ENCODE results near the gene KRTAP26-1.

The KRTAP26-1 gene

DNA sequence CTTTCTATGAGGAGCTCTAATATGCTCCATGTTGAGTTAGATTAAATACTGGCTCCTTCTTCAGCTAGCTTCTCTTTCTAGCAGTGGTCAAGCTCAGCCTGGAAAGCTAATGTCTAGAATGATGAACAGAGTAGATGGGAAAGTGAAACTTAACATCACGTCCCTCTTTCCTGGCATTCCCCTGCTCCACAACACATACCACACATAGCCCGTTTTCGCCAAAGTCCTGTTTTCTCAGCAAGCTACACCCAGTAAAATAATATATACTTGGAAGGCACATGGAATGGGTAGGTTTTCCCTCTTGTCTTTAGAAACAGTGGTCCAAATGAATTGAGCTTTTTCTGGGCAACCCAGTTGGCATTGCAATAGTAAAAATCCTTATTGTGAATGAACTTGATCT, 13.6 kb upstream of the KRTAP26-1 start:
- no peaks in the 10 kb centered on the region for H3K27me3 ChIP-seq (ENCODE audit: control insufficient read depth, insufficient read depth, low read length)
- no peaks in the 10 kb centered on the region for H3K36me3 ChIP-seq (ENCODE audit: control insufficient read depth, insufficient read depth, low read length)
- H3K4me3 ChIP-seq (ENCODE audit: low read length) = no peak overlapping the region
- no peaks in the 10 kb centered on the region for H3K4me1 ChIP-seq (ENCODE audit: control insufficient read depth, insufficient read depth, low read length)
- H3K9me3 ChIP-seq (ENCODE audit: control insufficient read depth, low read length) = no peaks in the 10 kb centered on the region
- no peak overlapping the region for H3K9ac ChIP-seq (ENCODE audit: low read length)

DNA sequence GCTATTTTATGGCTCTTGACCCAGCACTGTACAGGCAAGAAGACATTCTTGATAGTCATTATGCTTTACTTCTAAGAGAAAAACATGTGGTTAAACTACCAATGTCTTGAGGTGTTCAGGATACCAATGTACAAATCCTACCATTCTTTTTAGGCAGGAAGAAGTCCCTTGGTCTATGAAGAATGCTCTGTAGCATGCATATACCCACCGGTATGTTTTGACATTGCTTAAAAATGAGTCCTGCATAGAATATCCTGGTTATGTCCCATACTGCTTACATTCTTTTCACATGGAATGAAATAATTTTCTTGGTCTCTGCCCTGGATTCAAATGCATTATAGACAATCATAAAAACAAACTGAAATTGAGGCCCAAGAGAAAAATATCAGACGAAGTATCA, 12.6 kb upstream of the KRTAP26-1 start:
- no peaks in the 10 kb centered on the region for H3K9me3 ChIP-seq (ENCODE audit: control insufficient read depth, low read length)
- H3K36me3 ChIP-seq (ENCODE audit: control insufficient read depth, insufficient read depth, low read length) = no peaks in the 10 kb centered on the region
- H3K9ac ChIP-seq (ENCODE audit: low read length) = no peak overlapping the region
- no peaks in the 10 kb centered on the region for H3K27me3 ChIP-seq (ENCODE audit: control insufficient read depth, insufficient read depth, low read length)
- no peaks in the 10 kb centered on the region for H3K4me1 ChIP-seq (ENCODE audit: control insufficient read depth, insufficient read depth, low read length)
- H3K4me3 ChIP-seq (ENCODE audit: low read length) = no peak overlapping the region

DNA sequence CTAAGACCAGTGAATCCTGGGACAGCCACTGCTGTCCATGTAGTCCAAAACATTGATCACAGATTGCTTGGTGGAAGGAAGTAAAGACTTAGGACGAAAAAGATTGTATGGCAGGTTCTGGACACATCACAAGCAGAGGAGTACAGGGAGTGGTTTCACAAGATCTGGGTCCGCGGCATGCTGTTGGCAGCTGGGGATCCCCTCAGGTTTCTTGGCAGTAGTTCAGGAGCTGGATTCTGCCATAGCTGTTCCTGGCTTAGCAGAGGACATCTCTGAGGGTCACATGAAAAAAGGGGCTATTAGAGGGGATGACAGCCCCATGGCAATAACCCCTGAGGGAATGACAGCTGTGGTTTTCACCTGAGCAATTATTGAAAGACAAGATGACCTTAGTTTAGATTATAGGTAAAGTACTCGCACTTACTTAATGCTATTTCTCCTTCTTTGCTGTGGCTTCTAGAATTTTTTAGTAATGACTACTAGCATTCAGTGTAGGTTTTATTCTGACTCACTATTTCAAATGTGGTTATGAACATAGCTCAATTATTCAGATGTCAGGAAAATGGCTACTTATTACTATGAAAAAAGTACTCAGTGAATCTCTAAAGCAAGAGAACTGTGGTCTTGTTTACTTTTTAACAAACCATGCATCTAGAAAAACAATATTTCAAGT, 9.2 kb upstream of the KRTAP26-1 start:
- no peak overlapping the region for H3K9ac ChIP-seq (ENCODE audit: low read length)
- H3K4me3 ChIP-seq (ENCODE audit: low read length) = no peak overlapping the region
- H3K36me3 ChIP-seq (ENCODE audit: control insufficient read depth, insufficient read depth, low read length) = no peaks in the 10 kb centered on the region
- no peaks in the 10 kb centered on the region for H3K9me3 ChIP-seq (ENCODE audit: control insufficient read depth, low read length)
- no peaks in the 10 kb centered on the region for H3K27me3 ChIP-seq (ENCODE audit: control insufficient read depth, insufficient read depth, low read length)
- no peaks in the 10 kb centered on the region for H3K4me1 ChIP-seq (ENCODE audit: control insufficient read depth, insufficient read depth, low read length)

DNA sequence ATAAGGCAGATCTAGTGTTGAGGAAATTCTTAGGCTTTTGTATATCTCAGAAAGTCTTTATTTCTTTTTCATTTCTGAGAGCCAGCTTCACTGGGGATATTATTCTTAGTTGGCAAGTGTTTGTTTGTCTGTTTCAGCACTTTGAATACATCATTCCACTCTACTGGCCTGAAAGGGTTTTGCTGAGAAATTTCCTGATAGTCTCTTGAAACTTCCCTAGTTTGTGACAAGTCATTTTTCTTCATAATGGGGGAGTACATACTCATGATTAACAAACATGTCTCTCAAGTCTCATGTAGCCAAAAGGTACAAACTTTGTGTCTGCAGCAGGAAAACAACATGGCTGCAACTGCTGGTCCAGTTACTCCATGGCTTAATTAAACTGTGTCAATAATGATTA, 6.3 kb upstream of the KRTAP26-1 start:
- Histone ChIP-seq H3K4me1 (ENCODE audit: control insufficient read depth, insufficient read depth, low read length) (no peaks in the 10 kb centered on the region), H3K9ac (ENCODE audit: low read length) (no peak overlapping the region), H3K27me3 (ENCODE audit: control insufficient read depth, insufficient read depth, low read length) (no peaks in the 10 kb centered on the region), H3K4me3 (ENCODE audit: low read length) (no peak overlapping the region), H3K9me3 (ENCODE audit: control insufficient read depth, low read length) (no peaks in the 10 kb centered on the region), H3K36me3 (ENCODE audit: control insufficient read depth, insufficient read depth, low read length) (no peaks in the 10 kb centered on the region)

DNA sequence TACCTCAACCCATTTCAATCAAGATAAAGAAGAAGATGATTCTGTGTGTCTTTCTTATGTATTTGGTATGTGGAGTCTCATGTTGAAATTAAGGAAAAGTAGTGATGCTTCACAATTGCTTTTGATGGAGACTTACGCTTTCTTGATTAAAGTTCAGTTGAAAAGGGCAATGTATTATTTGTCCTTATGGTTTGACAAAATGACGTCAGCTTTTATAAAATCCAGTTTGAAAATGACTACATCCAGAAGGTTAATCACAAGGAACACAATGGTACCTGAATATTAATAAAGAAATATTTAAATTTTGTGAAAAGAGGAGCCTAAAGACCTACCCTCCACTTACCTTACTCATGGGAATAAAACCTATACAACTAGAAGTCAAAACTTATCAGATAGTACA, 4.4 kb downstream of the KRTAP26-1 start:
- Histone ChIP-seq H3K27me3 (ENCODE audit: control insufficient read depth, insufficient read depth, low read length) (no peaks in the 10 kb centered on the region), H3K36me3 (ENCODE audit: control insufficient read depth, insufficient read depth, low read length) (no peaks in the 10 kb centered on the region), H3K9ac (ENCODE audit: low read length) (no peak overlapping the region), H3K4me3 (ENCODE audit: low read length) (no peak overlapping the region), H3K9me3 (ENCODE audit: control insufficient read depth, low read length) (no peaks in the 10 kb centered on the region), H3K4me1 (ENCODE audit: control insufficient read depth, insufficient read depth, low read length) (no peaks in the 10 kb centered on the region)

DNA sequence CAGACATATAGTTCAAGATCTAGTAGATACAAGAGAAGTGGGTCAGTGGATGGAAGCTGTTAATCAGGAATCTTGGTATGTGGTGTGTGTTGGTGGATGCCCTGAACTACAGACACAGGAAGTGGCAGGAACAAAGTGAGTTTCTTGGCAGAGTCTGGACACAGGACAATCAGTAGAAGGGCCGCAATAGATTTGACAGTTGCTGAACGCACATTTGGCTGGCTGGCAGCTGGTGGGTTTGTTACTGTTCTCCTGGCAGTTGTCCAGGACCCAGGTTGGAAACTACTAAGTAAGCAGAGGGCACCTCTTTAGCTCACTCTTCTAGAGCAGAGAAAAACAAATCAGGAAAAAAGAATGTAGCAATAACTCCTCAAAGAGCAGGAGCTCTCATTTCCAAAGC, 13.2 kb downstream of the KRTAP26-1 start:
- Histone ChIP-seq H3K36me3 (ENCODE audit: control insufficient read depth, insufficient read depth, low read length) (no peaks in the 10 kb centered on the region), H3K4me1 (ENCODE audit: control insufficient read depth, insufficient read depth, low read length) (no peaks in the 10 kb centered on the region), H3K9me3 (ENCODE audit: control insufficient read depth, low read length) (no peaks in the 10 kb centered on the region), H3K9ac (ENCODE audit: low read length) (no peak overlapping the region), H3K27me3 (ENCODE audit: control insufficient read depth, insufficient read depth, low read length) (no peaks in the 10 kb centered on the region), H3K4me3 (ENCODE audit: low read length) (no peak overlapping the region)

DNA sequence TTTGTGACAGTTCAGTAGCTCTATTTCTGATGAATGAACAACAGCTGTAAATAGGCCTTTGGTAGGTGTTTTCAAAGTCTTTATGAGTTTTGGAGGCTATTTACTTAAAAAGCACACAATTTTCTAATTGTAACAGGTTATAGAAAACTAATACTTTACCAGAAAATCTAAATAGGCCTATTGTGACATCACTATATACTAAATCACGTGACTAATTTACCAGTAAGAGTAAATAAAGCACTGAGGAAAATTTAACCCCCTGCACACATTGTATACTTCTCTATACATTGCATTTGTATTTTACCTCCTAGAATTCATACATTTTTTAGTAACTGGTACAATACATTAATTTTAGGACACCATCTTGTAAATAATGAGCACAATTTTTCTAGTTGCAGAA, 15.0 kb downstream of the KRTAP26-1 start:
- Histone ChIP-seq H3K27me3 (ENCODE audit: control insufficient read depth, insufficient read depth, low read length) (no peaks in the 10 kb centered on the region), H3K4me1 (ENCODE audit: control insufficient read depth, insufficient read depth, low read length) (no peaks in the 10 kb centered on the region), H3K36me3 (ENCODE audit: control insufficient read depth, insufficient read depth, low read length) (no peaks in the 10 kb centered on the region), H3K9me3 (ENCODE audit: control insufficient read depth, low read length) (no peaks in the 10 kb centered on the region), H3K9ac (ENCODE audit: low read length) (no peak overlapping the region), H3K4me3 (ENCODE audit: low read length) (no peak overlapping the region)

DNA sequence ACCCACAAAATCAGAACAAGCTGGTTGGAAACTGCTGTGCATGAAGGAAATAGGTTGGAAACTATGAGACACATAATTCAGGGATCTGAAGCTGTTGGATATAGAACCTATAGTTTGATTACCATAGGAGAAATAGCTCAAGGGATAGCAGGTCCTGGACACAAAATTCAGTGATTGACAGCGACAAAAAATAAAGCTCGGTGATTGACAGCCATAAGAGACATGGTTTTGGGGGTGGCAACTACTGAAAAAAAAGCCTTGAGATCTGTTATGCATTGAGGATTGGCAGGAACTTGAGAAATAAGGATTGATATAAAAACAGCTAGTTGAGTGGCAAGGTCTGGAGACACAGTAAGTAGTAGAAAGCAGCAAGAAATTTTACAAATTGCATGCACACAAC, 30.9 kb downstream of the KRTAP26-1 start, which contains the start of gene KRTAP25-1:
Gene KRTAP25-1 (minus strand): TSS at position 300 of the 400 bp plus-strand sequence. CDS start 24 bp downstream, at position 276.
- no peaks in the 10 kb centered on the region for H3K4me1 ChIP-seq (ENCODE audit: control insufficient read depth, insufficient read depth, low read length)
- H3K9ac ChIP-seq (ENCODE audit: low read length) = no peak within 1 kb of the TSS
- H3K9me3 ChIP-seq (ENCODE audit: control insufficient read depth, low read length) = no peaks in the 10 kb centered on the region
- no peaks in the 10 kb centered on the region for H3K27me3 ChIP-seq (ENCODE audit: control insufficient read depth, insufficient read depth, low read length)
- H3K36me3 ChIP-seq (ENCODE audit: control insufficient read depth, insufficient read depth, low read length) = no peaks in the 10 kb centered on the region
- H3K4me3 ChIP-seq (ENCODE audit: low read length) = no peak within 1 kb of the TSS

DNA sequence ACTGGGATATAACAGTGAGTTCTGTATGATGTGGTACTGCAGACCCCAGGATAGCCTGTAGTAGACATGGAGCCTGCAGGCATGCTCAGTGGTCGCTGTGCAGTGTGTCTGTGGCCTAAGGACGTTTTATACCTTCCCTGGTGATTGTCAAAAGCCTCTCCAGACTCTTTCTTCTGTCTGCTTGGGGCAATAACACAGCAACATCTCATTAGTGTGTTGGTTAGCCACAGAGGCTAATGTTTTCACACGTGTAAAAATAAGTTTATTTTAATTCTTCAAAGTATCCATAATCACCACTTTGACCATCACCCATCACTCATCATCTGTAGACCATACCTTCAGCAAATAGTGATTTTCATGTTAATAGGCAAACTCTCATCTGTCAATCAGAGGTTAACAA, 37.3 kb downstream of the KRTAP26-1 start, which contains the start of gene KRTAP24-1:
Gene KRTAP24-1 (minus strand): TSS at position 101 of the 400 bp plus-strand sequence. CDS start 18 bp downstream, at position 83.
- Histone ChIP-seq H3K36me3 (ENCODE audit: control insufficient read depth, insufficient read depth, low read length) (no peaks in the 10 kb centered on the region), H3K9ac (ENCODE audit: low read length) (no peak within 1 kb of the TSS), H3K9me3 (ENCODE audit: control insufficient read depth, low read length) (no peaks in the 10 kb centered on the region), H3K27me3 (ENCODE audit: control insufficient read depth, insufficient read depth, low read length) (no peaks in the 10 kb centered on the region), H3K4me1 (ENCODE audit: control insufficient read depth, insufficient read depth, low read length) (no peaks in the 10 kb centered on the region), H3K4me3 (ENCODE audit: low read length) (no peak within 1 kb of the TSS)

DNA sequence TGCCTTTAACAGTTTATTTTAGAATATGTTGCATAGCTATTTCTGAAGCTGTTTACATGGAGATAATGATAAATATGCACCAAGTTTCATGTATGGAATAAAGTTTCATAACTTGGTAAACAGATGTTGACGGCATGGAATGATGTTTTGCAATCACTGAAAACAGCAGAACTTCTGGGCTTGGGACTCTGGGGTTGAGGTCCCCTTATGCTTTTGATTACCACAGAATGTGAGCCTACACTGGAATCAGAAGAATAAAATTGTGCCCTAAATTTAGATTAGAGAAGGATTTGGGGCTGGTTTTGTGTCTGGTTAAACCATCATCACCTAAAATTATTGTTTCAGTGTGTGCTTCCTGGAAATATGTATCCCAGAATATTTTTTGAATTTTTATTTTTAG, 48.5 kb downstream of the KRTAP26-1 start:
- Histone ChIP-seq H3K9ac (ENCODE audit: low read length) (no peak overlapping the region), H3K27me3 (ENCODE audit: control insufficient read depth, insufficient read depth, low read length) (no peaks in the 10 kb centered on the region), H3K4me3 (ENCODE audit: low read length) (no peak overlapping the region), H3K4me1 (ENCODE audit: control insufficient read depth, insufficient read depth, low read length) (no peaks in the 10 kb centered on the region), H3K36me3 (ENCODE audit: control insufficient read depth, insufficient read depth, low read length) (no peaks in the 10 kb centered on the region), H3K9me3 (ENCODE audit: control insufficient read depth, low read length) (no peaks in the 10 kb centered on the region)

DNA sequence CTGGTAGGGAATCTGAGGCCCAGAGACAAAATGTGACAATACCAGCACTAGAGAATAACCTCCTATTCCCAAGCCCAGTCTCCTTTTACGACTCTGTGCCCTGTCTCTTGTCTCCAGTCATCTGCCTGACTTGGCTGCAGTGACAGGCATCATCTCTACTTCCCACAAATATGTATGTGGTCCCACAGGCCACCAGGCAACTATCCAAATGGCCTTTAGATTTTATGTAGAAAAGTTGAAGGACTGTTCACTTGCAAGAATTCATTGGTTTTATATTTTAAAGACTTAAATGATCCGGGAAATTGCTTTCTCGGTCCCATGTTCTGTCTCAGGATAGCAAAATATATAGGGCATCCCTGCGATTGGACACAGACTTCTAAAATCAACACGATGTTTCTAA, 49.0 kb downstream of the KRTAP26-1 start:
- Histone ChIP-seq H3K9ac (ENCODE audit: low read length) (no peak overlapping the region), H3K27me3 (ENCODE audit: control insufficient read depth, insufficient read depth, low read length) (no peaks in the 10 kb centered on the region), H3K4me3 (ENCODE audit: low read length) (no peak overlapping the region), H3K4me1 (ENCODE audit: control insufficient read depth, insufficient read depth, low read length) (no peaks in the 10 kb centered on the region), H3K9me3 (ENCODE audit: control insufficient read depth, low read length) (no peaks in the 10 kb centered on the region), H3K36me3 (ENCODE audit: control insufficient read depth, insufficient read depth, low read length) (no peaks in the 10 kb centered on the region)

DNA sequence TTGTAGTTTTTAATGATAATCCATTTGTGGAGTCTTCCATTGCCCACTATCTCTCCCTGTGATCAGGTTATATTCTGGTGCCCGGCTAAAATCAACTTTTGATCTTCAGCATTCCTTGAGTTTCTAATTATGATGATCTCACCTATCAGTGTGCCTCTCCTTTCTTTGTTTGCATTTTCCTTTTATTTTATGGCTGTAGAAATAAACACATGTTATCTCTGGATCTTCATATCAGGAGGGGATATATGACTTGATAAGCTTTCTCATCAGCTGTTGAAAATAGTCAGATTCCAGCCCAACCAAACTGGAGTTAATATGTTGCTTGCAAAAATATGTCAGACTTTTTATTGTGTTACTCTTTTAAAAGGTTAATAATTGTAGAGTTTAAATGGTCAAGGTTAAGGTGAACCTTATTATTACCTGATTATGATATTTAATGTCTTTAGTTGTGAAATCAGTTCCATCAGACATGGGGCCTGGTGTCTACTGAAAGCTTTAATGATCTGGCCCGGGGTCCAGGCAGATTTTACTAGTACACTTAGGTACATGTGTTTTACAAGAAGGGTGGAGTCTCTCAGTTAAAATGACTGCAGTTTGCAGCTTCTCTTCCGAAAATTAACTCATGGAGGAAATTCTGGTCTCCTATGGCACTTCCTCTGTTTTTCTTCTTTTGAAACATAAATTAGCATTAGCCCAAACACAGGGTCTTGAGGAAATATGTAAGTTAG, 50.1 kb downstream of the KRTAP26-1 start:
- Histone ChIP-seq H3K36me3 (ENCODE audit: control insufficient read depth, insufficient read depth, low read length) (no peaks in the 10 kb centered on the region), H3K4me3 (ENCODE audit: low read length) (no peak overlapping the region), H3K9ac (ENCODE audit: low read length) (no peak overlapping the region), H3K9me3 (ENCODE audit: control insufficient read depth, low read length) (no peaks in the 10 kb centered on the region), H3K27me3 (ENCODE audit: control insufficient read depth, insufficient read depth, low read length) (no peaks in the 10 kb centered on the region), H3K4me1 (ENCODE audit: control insufficient read depth, insufficient read depth, low read length) (no peaks in the 10 kb centered on the region)
